GM12878 (cell line): ENCODE results near the gene COL15A1. TPM values are rescaled to one million over a fixed set of nuclear protein-coding genes. Genes with fewer than 3 reads are reported as not detected.

Experiments
- ATAC-seq: fragments of 200-7000 bp; cut with Tn5 transposase; 3 replicates; pipeline ENCODE4 v1.9.1; 2020; ENCODE audit warnings: mild to moderate bottlenecking, moderate library complexity
- BruUV-seq: library from RNA; stranded (reverse); fragments of 400-500 nt; replicated peaks from 2 replicates; lab custom pipeline; 2021; lab: Mats Ljungman, UMichigan
- CTCF ChIA-PET: fragments of 300-600 bp; sonication (Branson Sonifier 250); formaldehyde crosslinking; extraction: SDS; loops from one replicate; lab custom pipeline; 2021; ENCODE audit warnings: inconsistent platforms; lab: Yijun Ruan, JAX
- POLR2A ChIA-PET: fragments of 350-600 bp; formaldehyde crosslinking; extraction: SDS; loops from one replicate; lab custom pipeline; 2021; ENCODE audit warnings: inconsistent platforms; lab: Charles Lee
- RAD21 ChIA-PET: fragments of 300-600 bp; sonication (Branson Sonifier 250); formaldehyde crosslinking; loops from one replicate; lab custom pipeline; 2023; ENCODE audit warnings: antibody characterized with exemption; ENCODE audit not compliant: unreplicated experiment; lab: Charles Lee
- SMC1A ChIA-PET: fragments of 300-600 bp; sonication (Branson Sonifier 250); formaldehyde crosslinking; loops from one replicate; lab custom pipeline; 2023; ENCODE audit not compliant: unreplicated experiment, uncharacterized antibody; lab: Charles Lee
- DNase-seq: peaks from one replicate; pipeline ENCODE4 v3.0.0-alpha.2; 2011; ENCODE audit warnings: low read depth, low spot score
- FAIRE-seq: peaks from 3 replicates; lab custom pipeline; 2011; peaks lifted over from hg19 to GRCh38; lab: Jason Lieb, UNC
- H2AFZ ChIP-seq: 2 replicates; pipeline ENCODE4 v1.6.0; 2011; ENCODE audit warnings: low read depth, low read length, control low read depth; ENCODE audit not compliant: control insufficient read depth
- H3K27ac ChIP-seq: 2 replicates; pipeline ENCODE4 v1.5.1; 2011; ENCODE audit warnings: control low read depth; ENCODE audit not compliant: control insufficient read depth, insufficient read depth
- H3K27me3 ChIP-seq, 2 experiments: replicated peaks in 1 of 2; 2 replicates each; pipeline versions ENCODE4 v1.6.0 to v1.6.1; 2011; ENCODE audit warnings: low read length in 1 of 2; ENCODE audit not compliant: control insufficient read depth in 2 of 2, insufficient read depth in 2 of 2
- H3K36me3 ChIP-seq, 2 experiments: 2 replicates each; pipeline ENCODE4 v1.5.1; 2011; ENCODE audit warnings: low read length in 1 of 2; ENCODE audit not compliant: control insufficient read depth in 2 of 2, insufficient read depth in 2 of 2
- H3K4me1 ChIP-seq: 2 replicates; pipeline ENCODE4 v1.6.1; 2011; ENCODE audit warnings: mild to moderate bottlenecking, low read length, moderate library complexity, mixed read lengths; ENCODE audit not compliant: control insufficient read depth, insufficient read depth
- H3K4me2 ChIP-seq: 2 replicates; pipeline ENCODE4 v1.6.0; 2011; ENCODE audit warnings: control low read depth; ENCODE audit not compliant: control insufficient read depth, insufficient read depth
- H3K4me3 ChIP-seq: fragments of 200-600 bp; sonication (generic); 2 replicates; pipeline ENCODE4 v1.5.1; 2016
- H3K79me2 ChIP-seq: 2 replicates; pipeline ENCODE4 v1.6.0; 2011; ENCODE audit warnings: low read length; ENCODE audit not compliant: control insufficient read depth, insufficient read depth
- H3K9ac ChIP-seq: 2 replicates; pipeline ENCODE4 v1.8.0; 2011; ENCODE audit warnings: low read length, control low read depth, mixed read lengths; ENCODE audit not compliant: control insufficient read depth, insufficient read depth
- H3K9me3 ChIP-seq: replicated peaks from 3 replicates; pipeline ENCODE4 v1.5.1; 2011; ENCODE audit warnings: mild to moderate bottlenecking, low read length; ENCODE audit not compliant: control insufficient read depth, insufficient read depth
- H4K20me1 ChIP-seq: 2 replicates; pipeline ENCODE4 v1.6.0; 2011; ENCODE audit not compliant: control insufficient read depth, insufficient read depth
- CBX3 ChIP-seq: fragments of 200-600 bp; sonication (generic); IDR thresholded peaks from 2 replicates; pipeline ENCODE4 v1.6.1; 2016; ENCODE audit warnings: low read depth, borderline replicate concordance
- EED ChIP-seq: sonication (generic); IDR thresholded peaks from 2 replicates; pipeline ENCODE4 v1.6.1; 2016; ENCODE audit warnings: antibody characterized with exemption, low read depth
- ESRRA ChIP-seq: IDR thresholded peaks from 2 replicates; pipeline ENCODE4 v1.6.1; 2012; ENCODE audit warnings: mild to moderate bottlenecking, low read length, improper control_type of control experiment
- JUND ChIP-seq: IDR thresholded peaks from 2 replicates; pipeline ENCODE4 v1.6.1; 2012; ENCODE audit warnings: low read depth, mild to moderate bottlenecking, low read length, improper control_type of control experiment, moderate library complexity
- NBN ChIP-seq: fragments of 450-650 bp; IDR thresholded peaks from 2 replicates; pipeline ENCODE4 v1.6.1; 2016
- NFIC ChIP-seq: IDR thresholded peaks from 2 replicates; pipeline ENCODE4 v1.6.1; 2012; ENCODE audit warnings: low read depth, mild to moderate bottlenecking, inconsistent platforms, low read length, moderate library complexity
- NR2F1 ChIP-seq: fragments of 450-650 bp; conservative IDR thresholded peaks from 2 replicates; pipeline ENCODE4 v1.6.1; 2017; ENCODE audit warnings: mild to moderate bottlenecking
- SMAD5 ChIP-seq: IDR thresholded peaks from 2 replicates; pipeline ENCODE4 v1.6.1; 2016; ENCODE audit warnings: antibody characterized with exemption, low read depth
- WGBS: methylation state at CpG from one replicate; pipeline ENCODE4 v1.1.6; 2016; ENCODE audit warnings: low lambda C conversion rate; ENCODE audit not compliant: insufficient replicate concordance, insufficient coverage; ENCODE audit errors: missing lambda C conversion rate; 5-methylcytosine and 5-hydroxymethylcytosine counted together
- in situ Hi-C: fragments of 300-500 bp; cut with MboI; formaldehyde crosslinking; loops from 9 replicates; pipeline ENCODE4 v1.14.3; 2018; ENCODE audit warnings: mixed read lengths
- intact Hi-C: fragments of 100-400 bp; cut with micrococcal nuclease; formaldehyde crosslinking; loops from one replicate; pipeline ENCODE4 v1.14.2; 2022; ENCODE audit not compliant: unreplicated experiment
- polyA plus RNA-seq, 11 experiments: library from polyadenylated mRNA; depleted of rRNA in 4 of 11; unstranded in 6 of 11; stranded (reverse) in 5 of 11; fragments of >200 nt; fragmentation: Nextera tagmentation in 4 of 11; fragmentation: Illumina TruSeq in 1 of 11; extraction: Ambion mirVana in 4 of 11; extraction: Trizol in 1 of 11; gene quantifications; 1 replicate in 1 of 11; 2 replicates in 10 of 11; pipeline versions ENCODE4 v1.2.1 to v1.2.3, GENCODE V29; 2011 to 2016; ENCODE audit warnings: inconsistent platforms in 2 of 11, missing spikeins in 2 of 11, low read depth in 1 of 11
- total RNA-seq, 4 experiments: library from RNA; depleted of rRNA in 3 of 4; stranded (reverse); fragments of >200 nt in 3 of 4; fragmentation: Illumina TruSeq in 1 of 4; extraction: Trizol in 1 of 4; gene quantifications; 2 replicates each; pipeline versions ENCODE4 v1.2.1 to v1.2.3, GENCODE V29; 2013 to 2021
- TF ChIP-seq, protein P1 (sequence below): fragments of 450-650 bp; IDR thresholded peaks from 2 replicates; pipeline ENCODE4 v1.6.1; 2017; ENCODE audit warnings: low read depth, mild to moderate bottlenecking, moderate library complexity
- TF ChIP-seq, protein P2 (sequence below): fragments of 150-350 bp; IDR thresholded peaks from 2 replicates; pipeline ENCODE4 v1.6.1; 2016; ENCODE audit warnings: low read depth, low read length
- TF ChIP-seq, protein P3 (sequence below): fragments of 450-650 bp; IDR thresholded peaks from 2 replicates; pipeline ENCODE4 v1.6.1; 2016; ENCODE audit warnings: mild to moderate bottlenecking

COL15A1 gene
- total and polyA plus RNA-seq, 10 of the 15 experiments (the other 5 are each of a cell fraction or from before 2014, with no cell fraction given): 0.01 to 0.28 (median 0.06) TPM; not detected in 2

DNA sequence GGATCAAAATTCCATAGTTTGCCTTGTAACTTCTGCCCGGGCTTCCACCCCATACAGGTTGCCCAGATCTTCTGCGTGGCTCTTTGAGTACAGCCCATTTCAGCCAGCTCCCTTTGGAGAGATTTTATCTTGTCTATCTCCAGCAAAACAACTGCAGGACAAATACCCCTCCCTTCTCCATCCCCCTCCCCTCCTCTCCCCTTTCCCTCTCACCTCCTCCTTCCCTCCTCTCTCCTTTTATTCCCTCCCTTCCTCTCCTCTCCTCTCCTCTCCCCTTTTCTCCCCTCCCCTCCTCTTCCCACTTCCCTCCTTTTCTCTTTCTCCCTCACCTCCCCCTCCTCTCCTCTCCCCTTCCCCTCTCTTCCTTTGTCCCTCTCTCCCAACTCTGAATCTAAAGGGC, 58.2 kb downstream of the COL15A1 start:
- ChIA-PET CTCF (interaction anchor here (0.8 to 12.5 kb wide), 8 partner anchors 11 to 156 kb away, joined by 3 to 304 read pairs (median 5); no protein-coding TSS in a partner anchor), RAD21 (interaction anchor here (0.9 to 2.8 kb wide), 7 partner anchors 13 to 140 kb away, joined by 3 to 16 read pairs (median 5); no protein-coding TSS in a partner anchor), SMC1A (interaction anchor here (0.7 to 3.8 kb wide), 7 partner anchors 9 to 154 kb away, joined by 3 to 85 read pairs (median 4); no protein-coding TSS in a partner anchor), POLR2A (no interaction called here)
- ATAC-seq: no peak
- Histone ChIP-seq H3K4me1 (no peaks in the 10 kb centered on the region), H3K9ac (no peak overlapping the region), H3K27me3 (peaks cover 0 to 2% of the 10 kb centered on the region in 2 experiments; a peak in 1 of 4 replicates), H4K20me1 (no peaks in the 10 kb centered on the region), H2AFZ (no peak overlapping the region), H3K36me3 (no peaks in the 10 kb centered on the region), H3K4me3 (no peak overlapping the region), H3K4me2 (no peak overlapping the region), H3K79me2 (no peaks in the 10 kb centered on the region), H3K9me3 (no peaks in the 10 kb centered on the region), H3K27ac (no peak overlapping the region)
- 58% methylated on average over 2 of the region's 2 CpGs for WGBS
- in situ Hi-C loops (no loop called here), intact Hi-C loops (no loop called here)
- DNase-seq: no peak
- no peak for FAIRE-seq
- TF ChIP-seq CBX3: no peak
- TF ChIP-seq, protein P1, sequence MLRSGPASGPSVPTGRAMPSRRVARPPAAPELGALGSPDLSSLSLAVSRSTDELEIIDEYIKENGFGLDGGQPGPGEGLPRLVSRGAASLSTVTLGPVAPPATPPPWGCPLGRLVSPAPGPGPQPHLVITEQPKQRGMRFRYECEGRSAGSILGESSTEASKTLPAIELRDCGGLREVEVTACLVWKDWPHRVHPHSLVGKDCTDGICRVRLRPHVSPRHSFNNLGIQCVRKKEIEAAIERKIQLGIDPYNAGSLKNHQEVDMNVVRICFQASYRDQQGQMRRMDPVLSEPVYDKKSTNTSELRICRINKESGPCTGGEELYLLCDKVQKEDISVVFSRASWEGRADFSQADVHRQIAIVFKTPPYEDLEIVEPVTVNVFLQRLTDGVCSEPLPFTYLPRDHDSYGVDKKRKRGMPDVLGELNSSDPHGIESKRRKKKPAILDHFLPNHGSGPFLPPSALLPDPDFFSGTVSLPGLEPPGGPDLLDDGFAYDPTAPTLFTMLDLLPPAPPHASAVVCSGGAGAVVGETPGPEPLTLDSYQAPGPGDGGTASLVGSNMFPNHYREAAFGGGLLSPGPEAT: no peak
- no TSS peak for BruUV-seq

GRCh38 chr9:99002706-99003105, 59.0 kb downstream of the COL15A1 start:
- in situ Hi-C loops: no loop called here
- H4K20me1 ChIP-seq: no peaks in the 10 kb centered on the region
- no peak overlapping the region for H3K4me3 ChIP-seq
- FAIRE-seq: no peak
- no peak for DNase-seq
- RAD21 ChIA-PET: interaction anchor here (0.9 to 2.8 kb wide), 6 partner anchors 13 to 140 kb away, joined by 3 to 16 read pairs (median 5); no protein-coding TSS in a partner anchor
- H3K27me3 ChIP-seq: peaks cover 0 to under 1% of the 10 kb centered on the region in 2 experiments; a peak in 1 of 4 replicates
- POLR2A ChIA-PET: no interaction called here
- H3K9ac ChIP-seq: no peak overlapping the region
- no peak overlapping the region for H3K4me2 ChIP-seq
- CTCF ChIA-PET: interaction anchor here (0.5 to 12.5 kb wide), 8 partner anchors 10 to 1550 kb away, joined by 3 to 304 read pairs (median 6); no protein-coding TSS in a partner anchor
- H3K9me3 ChIP-seq: no peaks in the 10 kb centered on the region
- H3K4me1 ChIP-seq: no peaks in the 10 kb centered on the region
- H3K36me3 ChIP-seq: no peaks in the 10 kb centered on the region
- H2AFZ ChIP-seq: no peak overlapping the region
- SMC1A ChIA-PET: interaction anchor here (0.6 to 3.8 kb wide), 7 partner anchors 9 to 155 kb away, joined by 3 to 85 read pairs (median 5); no protein-coding TSS in a partner anchor
- no peaks in the 10 kb centered on the region for H3K79me2 ChIP-seq
- no TSS peak for BruUV-seq
- no peak overlapping the region for H3K27ac ChIP-seq
- intact Hi-C loops: no loop called here
- no peak for ATAC-seq
- TF ChIP-seq, protein P2, sequence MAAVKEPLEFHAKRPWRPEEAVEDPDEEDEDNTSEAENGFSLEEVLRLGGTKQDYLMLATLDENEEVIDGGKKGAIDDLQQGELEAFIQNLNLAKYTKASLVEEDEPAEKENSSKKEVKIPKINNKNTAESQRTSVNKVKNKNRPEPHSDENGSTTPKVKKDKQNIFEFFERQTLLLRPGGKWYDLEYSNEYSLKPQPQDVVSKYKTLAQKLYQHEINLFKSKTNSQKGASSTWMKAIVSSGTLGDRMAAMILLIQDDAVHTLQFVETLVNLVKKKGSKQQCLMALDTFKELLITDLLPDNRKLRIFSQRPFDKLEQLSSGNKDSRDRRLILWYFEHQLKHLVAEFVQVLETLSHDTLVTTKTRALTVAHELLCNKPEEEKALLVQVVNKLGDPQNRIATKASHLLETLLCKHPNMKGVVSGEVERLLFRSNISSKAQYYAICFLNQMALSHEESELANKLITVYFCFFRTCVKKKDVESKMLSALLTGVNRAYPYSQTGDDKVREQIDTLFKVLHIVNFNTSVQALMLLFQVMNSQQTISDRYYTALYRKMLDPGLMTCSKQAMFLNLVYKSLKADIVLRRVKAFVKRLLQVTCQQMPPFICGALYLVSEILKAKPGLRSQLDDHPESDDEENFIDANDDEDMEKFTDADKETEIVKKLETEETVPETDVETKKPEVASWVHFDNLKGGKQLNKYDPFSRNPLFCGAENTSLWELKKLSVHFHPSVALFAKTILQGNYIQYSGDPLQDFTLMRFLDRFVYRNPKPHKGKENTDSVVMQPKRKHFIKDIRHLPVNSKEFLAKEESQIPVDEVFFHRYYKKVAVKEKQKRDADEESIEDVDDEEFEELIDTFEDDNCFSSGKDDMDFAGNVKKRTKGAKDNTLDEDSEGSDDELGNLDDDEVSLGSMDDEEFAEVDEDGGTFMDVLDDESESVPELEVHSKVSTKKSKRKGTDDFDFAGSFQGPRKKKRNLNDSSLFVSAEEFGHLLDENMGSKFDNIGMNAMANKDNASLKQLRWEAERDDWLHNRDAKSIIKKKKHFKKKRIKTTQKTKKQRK: no peak
- TF ChIP-seq NR2F1 (no peak), SMAD5 (no peak), CBX3 (no peak), JUND (no peak), NFIC (no peak), NBN (no peak), EED (no peak), ESRRA (no peak)
- TF ChIP-seq, protein P3, sequence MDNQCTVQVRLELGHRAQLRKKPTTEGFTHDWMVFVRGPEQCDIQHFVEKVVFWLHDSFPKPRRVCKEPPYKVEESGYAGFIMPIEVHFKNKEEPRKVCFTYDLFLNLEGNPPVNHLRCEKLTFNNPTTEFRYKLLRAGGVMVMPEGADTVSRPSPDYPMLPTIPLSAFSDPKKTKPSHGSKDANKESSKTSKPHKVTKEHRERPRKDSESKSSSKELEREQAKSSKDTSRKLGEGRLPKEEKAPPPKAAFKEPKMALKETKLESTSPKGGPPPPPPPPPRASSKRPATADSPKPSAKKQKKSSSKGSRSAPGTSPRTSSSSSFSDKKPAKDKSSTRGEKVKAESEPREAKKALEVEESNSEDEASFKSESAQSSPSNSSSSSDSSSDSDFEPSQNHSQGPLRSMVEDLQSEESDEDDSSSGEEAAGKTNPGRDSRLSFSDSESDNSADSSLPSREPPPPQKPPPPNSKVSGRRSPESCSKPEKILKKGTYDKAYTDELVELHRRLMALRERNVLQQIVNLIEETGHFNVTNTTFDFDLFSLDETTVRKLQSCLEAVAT: no peak
